Measurements from ENCODE around the gene BBS4. TPM values are rescaled to one million over a fixed set of nuclear protein-coding genes. Genes with fewer than 3 reads are reported as not detected.

The BBS4 gene
- total RNA-seq, 1 experiment from 2014 or later = 18.8 TPM

DNA sequence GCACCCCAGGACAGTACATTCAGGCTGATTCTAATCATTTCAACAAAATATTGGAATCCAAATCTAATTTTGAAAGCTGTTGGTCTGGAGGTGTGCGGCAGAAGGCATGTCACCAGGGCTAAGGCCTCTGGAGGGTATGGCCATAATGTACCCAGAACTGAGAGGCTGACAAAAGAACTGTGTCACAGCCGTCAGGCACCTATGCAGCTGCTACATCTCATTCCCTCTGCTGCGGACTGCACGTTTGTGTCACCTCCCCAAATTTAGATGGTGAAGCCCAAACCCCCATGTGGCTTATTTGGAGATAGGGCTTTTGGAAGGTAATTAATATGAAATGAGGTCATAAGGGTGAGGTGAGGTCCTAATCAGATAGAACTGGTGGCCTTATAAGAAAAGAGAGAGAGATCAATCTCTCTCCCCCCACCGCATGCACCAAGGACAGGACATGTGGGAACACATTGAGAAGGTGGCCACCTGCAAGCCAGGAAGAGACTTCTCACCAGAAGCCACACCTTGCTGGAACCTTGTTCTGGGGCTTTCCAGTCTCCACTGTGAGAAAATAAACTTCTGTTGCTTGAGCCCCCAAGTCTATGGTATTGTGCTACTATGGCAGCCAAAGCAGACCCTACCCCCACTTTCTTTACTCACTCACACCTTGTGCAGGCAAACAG lies 74.7 kb downstream of the BBS4 start:
- DNase-seq (ENCODE audit: low read depth) = no peak

GRCh38 chr15:72764656-72765055 lies 78.6 kb downstream of the BBS4 start:
- no peak for DNase-seq (ENCODE audit: low read depth)

DNA sequence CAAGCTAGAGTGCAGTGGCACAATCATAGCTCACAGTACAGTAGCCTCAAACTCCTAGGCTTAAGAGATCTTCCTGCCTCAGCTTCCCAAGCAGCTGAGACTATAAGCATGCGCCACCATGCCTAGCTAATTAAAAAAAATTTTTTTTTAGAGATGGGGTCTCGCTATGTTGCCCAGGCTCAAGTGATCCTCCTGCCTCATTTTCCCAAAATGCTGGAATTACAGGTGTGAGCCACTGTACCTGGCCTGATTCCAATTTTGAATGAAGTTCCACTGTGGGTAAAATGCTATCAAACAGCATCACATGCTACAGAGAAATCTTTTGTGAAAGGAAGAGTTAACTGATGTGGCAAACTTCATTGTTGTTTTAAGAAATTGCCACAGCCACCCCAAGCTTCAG lies 80.0 kb downstream of the BBS4 start:
- no peak for DNase-seq (ENCODE audit: low read depth)

GRCh38 chr15:72766780-72767179 lies 80.8 kb downstream of the BBS4 start:
- DNase-seq (ENCODE audit: low read depth) = no peak

DNA sequence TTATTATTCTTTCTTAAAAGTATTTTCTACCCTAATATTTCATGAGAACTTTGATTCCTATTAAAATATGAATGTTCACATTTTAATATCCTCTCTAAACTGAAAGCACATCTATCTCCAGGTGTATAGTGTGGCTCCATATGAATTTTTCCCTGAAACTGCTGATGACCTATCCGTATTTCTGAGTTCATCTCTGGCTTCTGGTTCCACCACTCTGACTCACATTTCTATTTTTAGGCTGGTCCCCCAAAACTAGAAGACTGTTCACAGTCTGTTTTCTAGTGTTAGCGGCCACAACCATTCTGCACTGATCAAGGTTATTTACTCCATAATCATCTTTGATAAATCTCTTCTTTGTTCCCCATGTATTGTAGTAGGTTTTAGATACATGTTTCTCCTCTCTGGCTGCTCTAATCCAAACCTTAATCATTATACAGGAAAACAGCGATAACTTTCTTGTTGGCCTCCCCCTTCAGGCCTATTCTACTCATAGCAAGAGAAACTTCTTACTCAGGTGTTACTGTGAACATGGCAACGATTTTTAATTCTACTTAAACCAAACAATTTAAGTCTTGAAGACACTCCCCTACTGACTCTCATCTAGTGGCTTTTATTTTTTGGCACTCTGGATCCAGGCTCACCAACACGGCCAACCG lies 84.8 kb downstream of the BBS4 start:
- no peak for DNase-seq (ENCODE audit: low read depth)

DNA sequence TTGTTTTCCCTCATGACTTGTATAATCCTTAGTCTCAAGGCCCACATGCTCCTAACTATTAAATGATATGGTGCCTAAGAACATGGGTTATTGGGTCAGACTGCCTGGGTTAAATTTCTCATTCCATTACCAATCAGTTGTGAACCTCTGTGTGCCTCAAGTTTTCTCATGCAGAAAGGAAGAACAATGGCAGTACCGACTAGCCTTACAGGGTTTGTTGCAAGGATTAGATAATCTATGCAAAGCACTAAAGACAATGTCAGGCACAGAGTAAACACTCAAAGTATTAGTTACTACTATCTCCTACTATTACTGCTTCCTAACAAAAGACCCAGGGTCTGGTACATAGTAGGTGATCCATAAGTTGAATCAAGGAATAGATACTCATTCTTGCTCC lies 85.3 kb downstream of the BBS4 start:
- DNase-seq (ENCODE audit: low read depth) = no peak

DNA sequence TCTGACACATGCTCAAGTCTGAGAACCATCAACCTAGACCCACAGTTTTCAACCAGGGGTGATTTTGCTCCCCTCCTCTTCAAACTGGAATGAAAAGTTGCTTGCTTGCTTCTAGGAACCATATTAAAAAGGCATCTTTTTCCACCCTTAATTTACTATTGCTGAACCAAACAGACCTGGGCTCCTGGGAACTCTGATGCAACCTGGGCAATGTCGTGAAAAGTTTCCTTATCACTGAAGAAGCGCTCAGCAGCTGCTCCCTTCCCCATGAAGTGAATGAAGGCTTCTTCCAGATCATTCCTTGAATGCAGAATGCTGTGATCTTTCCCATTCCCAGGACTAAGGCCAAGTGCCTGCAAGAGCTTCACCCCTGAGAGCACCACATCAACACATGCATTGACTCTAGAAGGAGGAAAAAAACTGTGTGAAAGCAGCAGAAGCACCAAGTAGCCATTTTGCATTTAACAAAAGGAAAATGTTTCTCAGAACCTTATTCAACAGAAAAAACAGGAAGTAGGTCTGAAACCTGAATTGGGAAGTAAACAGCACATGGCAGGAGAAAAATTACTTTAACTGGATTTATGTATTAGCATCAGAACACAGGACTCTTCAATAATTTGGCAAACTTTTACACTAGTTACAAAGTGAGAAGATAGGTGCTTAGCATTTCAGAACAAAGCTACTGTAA lies 88.8 kb downstream of the BBS4 start:
- DNase-seq (ENCODE audit: low read depth) = no peak

- DNase-seq (ENCODE audit: low read depth) = no peak
Measured at GRCh38 chr15:72778796-72779195, 92.8 kb downstream of the BBS4 start.

GRCh38 chr15:72781631-72782030 lies 95.6 kb downstream of the BBS4 start:
- no peak for DNase-seq (ENCODE audit: low read depth)

- DNase-seq (ENCODE audit: low read depth) = no peak
Measured at GRCh38 chr15:72782274-72783003, 96.4 kb downstream of the BBS4 start.

- DNase-seq (ENCODE audit: low read depth) = peak; percentile 40
Measured at GRCh38 chr15:72783004-72783639, 97.1 kb downstream of the BBS4 start.

DNA sequence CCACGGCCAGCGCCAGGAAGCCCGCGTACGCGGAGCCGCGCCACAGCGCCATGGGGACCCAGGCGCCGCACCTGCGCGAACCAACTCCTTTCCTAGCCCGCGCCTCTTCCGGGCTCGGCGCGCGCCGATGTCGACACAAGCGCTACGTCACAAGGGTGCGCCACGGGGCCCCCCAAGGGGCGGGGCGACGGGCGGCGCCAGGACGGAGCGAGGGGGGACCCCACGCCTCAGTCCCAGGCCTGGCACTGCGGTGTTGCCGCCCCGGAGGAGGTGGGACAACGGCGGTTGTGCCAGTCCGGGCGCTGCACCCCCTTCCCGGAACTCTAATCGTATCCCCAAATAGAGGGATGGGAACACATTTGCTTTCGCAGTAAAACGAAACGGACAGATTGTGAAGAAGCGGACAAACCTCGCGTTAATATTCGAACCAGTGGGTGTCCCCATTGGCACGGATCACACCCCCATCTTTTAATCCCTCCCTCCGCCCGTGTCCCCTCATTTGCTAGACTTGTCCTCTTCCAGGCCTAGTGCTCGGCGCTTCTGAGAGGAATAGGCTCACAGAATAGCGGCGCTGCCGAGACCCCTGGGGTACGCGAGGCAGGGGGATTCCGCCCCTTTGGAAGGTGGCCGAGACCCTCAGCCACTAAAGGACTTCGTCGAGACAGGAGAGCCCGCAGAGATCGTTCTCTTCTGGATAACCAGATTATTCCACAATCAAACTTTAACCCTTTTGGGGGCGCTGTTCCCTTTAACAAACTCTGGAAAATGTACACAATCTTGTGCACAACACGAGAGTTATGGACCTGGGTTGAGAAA lies 97.8 kb downstream of the BBS4 start, which contains the start of gene ADPGK:
TSS of gene ADPGK (minus strand) at position 119 of the 816 bp plus-strand sequence. CDS start at position 52, 67 bp downstream.
- DNase-seq (ENCODE audit: low read depth) = peak; percentile 95

- no peak for DNase-seq (ENCODE audit: low read depth)
Measured at GRCh38 chr15:72784456-72784876, 98.5 kb downstream of the BBS4 start.

DNA sequence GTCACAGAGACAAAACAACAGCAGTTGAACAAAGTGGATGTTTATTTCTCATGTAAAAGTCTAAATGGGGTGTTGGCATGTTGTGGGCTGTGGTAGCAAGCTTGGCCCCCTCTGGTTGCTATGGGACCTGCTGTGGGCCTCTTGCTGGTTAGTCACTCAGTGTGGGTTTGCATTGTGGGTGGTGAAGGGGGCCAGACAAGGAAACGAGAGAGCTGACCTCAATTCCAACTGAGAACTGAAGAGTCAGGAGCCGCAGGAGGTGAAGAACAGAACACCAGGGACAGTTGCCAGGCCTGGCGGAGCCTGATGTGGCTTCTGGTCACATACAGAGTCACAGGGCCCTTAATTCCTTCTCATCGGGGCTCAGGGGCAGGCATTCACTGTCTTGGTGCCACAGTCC lies 99.4 kb downstream of the BBS4 start:
- peak; percentile 79 for DNase-seq (ENCODE audit: low read depth)

DNA sequence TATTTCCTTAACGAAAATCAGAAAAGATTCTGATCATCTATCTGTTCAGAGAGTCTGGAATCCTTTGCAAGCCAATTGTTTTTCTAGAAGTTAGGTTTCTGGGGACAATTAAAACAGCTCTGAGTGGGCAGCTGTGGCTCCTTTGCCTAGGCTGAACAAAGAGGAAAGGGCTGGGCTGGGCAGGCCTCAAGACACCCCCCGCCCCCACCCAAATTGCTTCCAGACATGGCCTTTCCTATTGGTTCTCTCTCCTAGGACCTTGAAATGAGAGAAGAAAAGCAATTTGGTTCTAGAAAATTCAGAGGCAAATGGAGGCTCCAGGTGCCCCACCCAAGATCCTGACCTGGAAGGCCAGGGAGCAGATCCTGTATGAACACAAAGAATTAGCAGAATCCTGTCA lies 99.8 kb downstream of the BBS4 start:
- DNase-seq (ENCODE audit: low read depth) = no peak

GRCh38 chr15:72786242-72786641 lies 100.2 kb downstream of the BBS4 start:
- no peak for DNase-seq (ENCODE audit: low read depth)

DNA sequence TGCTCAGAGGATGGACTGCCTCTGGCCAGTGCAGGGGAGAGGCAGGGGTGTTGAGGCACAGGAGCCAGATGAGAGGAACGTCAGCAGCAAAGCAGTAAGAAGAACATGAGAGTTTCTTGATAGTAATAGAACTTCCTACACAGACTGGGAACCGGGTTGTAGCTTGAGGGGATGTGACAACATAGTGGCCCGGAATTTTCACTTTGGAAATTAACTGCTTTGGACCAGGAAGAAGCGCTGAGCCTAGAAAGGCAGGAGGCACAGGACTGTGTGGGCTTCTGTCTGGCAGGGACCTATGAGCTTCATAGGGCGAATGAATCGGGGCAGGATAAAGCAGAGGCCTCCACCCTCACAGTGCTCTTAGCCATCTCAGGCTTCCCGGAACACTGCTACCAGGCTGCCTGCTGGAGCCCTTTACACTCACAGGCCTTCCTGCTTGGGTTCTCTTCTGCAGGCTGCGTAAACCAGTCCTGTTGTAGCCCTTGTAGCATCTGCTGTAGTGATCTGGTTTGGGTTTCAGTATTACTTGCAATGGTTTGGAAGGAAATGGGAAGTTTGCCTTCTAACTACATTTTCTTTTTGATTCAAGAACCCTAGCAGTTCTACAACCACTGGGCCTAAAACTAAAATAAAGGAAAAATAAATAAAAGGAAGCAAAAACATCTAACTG lies 100.8 kb downstream of the BBS4 start:
- no peak for DNase-seq (ENCODE audit: low read depth)

GRCh38 chr15:72787526-72787925 lies 101.5 kb downstream of the BBS4 start:
- DNase-seq (ENCODE audit: low read depth) = no peak
